H9 (cell line): ENCODE results near the gene UNC5B. TPM values are rescaled to one million over a fixed set of nuclear protein-coding genes. Genes with fewer than 3 reads are reported as not detected.

Experiments used
- DNase-seq: peaks from one replicate; pipeline ENCODE4 v3.0.0-alpha.2; 2017
- H2AFZ ChIP-seq: one replicate; pipeline ENCODE4 v1.6.1; 2013; ENCODE audit warnings: mild to moderate bottlenecking, low read length, control low read depth, moderate library complexity
- H2AK5ac ChIP-seq: 2 replicates; pipeline ENCODE4 v1.6.1; 2013; ENCODE audit warnings: low read length, control low read depth, mixed read lengths; ENCODE audit not compliant: insufficient read length
- H2BK120ac ChIP-seq: one replicate; pipeline ENCODE4 v1.6.1; 2013; ENCODE audit warnings: low read depth, mild to moderate bottlenecking, low read length, control low read depth, inconsistent platforms; ENCODE audit not compliant: poor library complexity, severe bottlenecking
- H2BK12ac ChIP-seq: 2 replicates; pipeline ENCODE4 v1.6.1; 2013; ENCODE audit warnings: low read length, control low read depth, mixed read lengths, low read depth; ENCODE audit not compliant: insufficient read length
- H2BK15ac ChIP-seq: 2 replicates; pipeline ENCODE4 v1.6.1; 2013; ENCODE audit warnings: low read depth, low read length, control low read depth
- H2BK20ac ChIP-seq: one replicate; pipeline ENCODE4 v1.6.1; 2013; ENCODE audit warnings: low read depth, mild to moderate bottlenecking, low read length, control low read depth, inconsistent platforms; ENCODE audit not compliant: poor library complexity, severe bottlenecking
- H2BK5ac ChIP-seq: 2 replicates; pipeline ENCODE4 v1.6.1; 2013; ENCODE audit warnings: low read length, control low read depth, mixed read lengths; ENCODE audit not compliant: insufficient read length
- H3K14ac ChIP-seq: 2 replicates; pipeline ENCODE4 v1.6.1; 2013; ENCODE audit warnings: low read length, control low read depth; ENCODE audit not compliant: insufficient read depth
- H3K18ac ChIP-seq: 2 replicates; pipeline ENCODE4 v1.6.1; 2013; ENCODE audit warnings: low read depth, mild to moderate bottlenecking, mixed read lengths, low read length, control low read depth; ENCODE audit not compliant: insufficient read length
- H3K23ac ChIP-seq: 2 replicates; pipeline ENCODE4 v1.6.1; 2013; ENCODE audit warnings: low read length, control low read depth, mixed read lengths, low read depth; ENCODE audit not compliant: insufficient read length
- H3K23me2 ChIP-seq: 2 replicates; pipeline ENCODE4 v1.6.1; 2013; ENCODE audit warnings: low read depth, mild to moderate bottlenecking, mixed read lengths, low read length, control low read depth; ENCODE audit not compliant: insufficient read length, poor library complexity, severe bottlenecking
- H3K27ac ChIP-seq: 2 replicates; pipeline ENCODE4 v1.5.1; 2013; ENCODE audit warnings: low read length, control low read depth, mixed read lengths, low read depth; ENCODE audit not compliant: insufficient read length
- H3K27me3 ChIP-seq: 2 replicates; pipeline ENCODE4 v1.6.1; 2013; ENCODE audit warnings: low read length, control low read depth, inconsistent platforms; ENCODE audit not compliant: insufficient read depth
- H3K4ac ChIP-seq: 2 replicates; pipeline ENCODE4 v1.6.1; 2013; ENCODE audit warnings: low read depth, mild to moderate bottlenecking, control low read depth, inconsistent platforms, low read length, moderate library complexity
- H3K4me1 ChIP-seq: 2 replicates; pipeline ENCODE4 v1.6.1; 2013; ENCODE audit warnings: low read length, control low read depth, inconsistent platforms; ENCODE audit not compliant: insufficient read depth
- H3K4me2 ChIP-seq: 2 replicates; pipeline ENCODE4 v1.6.1; 2013; ENCODE audit warnings: low read length, control low read depth, mixed read lengths; ENCODE audit not compliant: insufficient read length, insufficient read depth
- H3K56ac ChIP-seq: 2 replicates; pipeline ENCODE4 v1.6.1; 2013; ENCODE audit warnings: low read depth, mild to moderate bottlenecking, mixed read lengths, low read length, control low read depth; ENCODE audit not compliant: insufficient read length
- H3K79me1 ChIP-seq: 2 replicates; pipeline ENCODE4 v1.6.1; 2013; ENCODE audit warnings: low read depth, mild to moderate bottlenecking, moderate library complexity, low read length, control low read depth, inconsistent platforms; ENCODE audit not compliant: insufficient read depth, poor library complexity, severe bottlenecking
- H3K79me2 ChIP-seq: 2 replicates; pipeline ENCODE4 v1.6.1; 2013; ENCODE audit warnings: low read length, control low read depth, inconsistent platforms; ENCODE audit not compliant: insufficient read depth
- H3K9ac ChIP-seq: 2 replicates; pipeline ENCODE4 v1.6.1; 2013; ENCODE audit warnings: low read length, control low read depth, mixed read lengths; ENCODE audit not compliant: insufficient read length; ENCODE audit errors: extremely low read depth
- H3K9me3 ChIP-seq: one replicate; pipeline ENCODE4 v1.6.1; 2013; ENCODE audit warnings: low read depth, low read length, inconsistent platforms; ENCODE audit not compliant: control insufficient read depth
- H3T11ph ChIP-seq: one replicate; pipeline ENCODE4 v1.6.1; 2013; ENCODE audit warnings: mild to moderate bottlenecking, low read length, control low read depth, inconsistent platforms
- H4K20me1 ChIP-seq: one replicate; pipeline ENCODE4 v1.6.1; 2013; ENCODE audit not compliant: control insufficient read depth, insufficient read length, insufficient read depth
- H4K5ac ChIP-seq: 2 replicates; pipeline ENCODE4 v1.6.1; 2013; ENCODE audit warnings: low read depth, mild to moderate bottlenecking, mixed read lengths, low read length, control low read depth; ENCODE audit not compliant: insufficient read length
- H4K8ac ChIP-seq: replicated peaks from 2 replicates; pipeline ENCODE4 v1.6.1; 2013; ENCODE audit warnings: low read length, control low read depth, mixed read lengths, low read depth; ENCODE audit not compliant: insufficient read length
- H4K91ac ChIP-seq: 2 replicates; pipeline ENCODE4 v1.6.1; 2013; ENCODE audit warnings: low read depth, mild to moderate bottlenecking, moderate library complexity, mixed read lengths, low read length, control low read depth; ENCODE audit not compliant: insufficient read length
- H3K27ac Mint-ChIP-seq, 3 experiments: 2 replicates in 2 of 3; 3 replicates in 1 of 3; pipeline ENCODE4 v1.8.0; 2020 to 2021; ENCODE audit warnings: mixed read lengths in 3 of 3, mild to moderate bottlenecking in 1 of 3, moderate library complexity in 1 of 3
- H3K27me3 Mint-ChIP-seq: 2 replicates; pipeline ENCODE4 v1.8.0; 2021; ENCODE audit warnings: low read depth, mild to moderate bottlenecking, moderate library complexity, mixed read lengths
- H3K36me3 Mint-ChIP-seq, 3 experiments: 2 replicates in 2 of 3; 3 replicates in 1 of 3; pipeline ENCODE4 v1.8.0; 2020 to 2021; ENCODE audit warnings: low read depth in 3 of 3, mixed read lengths in 3 of 3; ENCODE audit not compliant: insufficient read depth in 1 of 3
- H3K4me1 Mint-ChIP-seq, 2 experiments: 2 replicates each; pipeline ENCODE4 v1.8.0; 2020; ENCODE audit warnings: mixed read lengths in 2 of 2
- H3K4me3 Mint-ChIP-seq, 2 experiments: 2 replicates in 1 of 2; 3 replicates in 1 of 2; pipeline ENCODE4 v1.8.0; 2020 to 2021; ENCODE audit warnings: mild to moderate bottlenecking in 2 of 2, mixed read lengths in 2 of 2, moderate library complexity in 1 of 2
- H3K9me3 Mint-ChIP-seq, 2 experiments: 2 replicates in 1 of 2; 3 replicates in 1 of 2; pipeline ENCODE4 v1.8.0; 2020; ENCODE audit warnings: mild to moderate bottlenecking in 2 of 2, mixed read lengths in 2 of 2, moderate library complexity in 1 of 2
- whole genome bisulfite sequencing: extraction: QIAGEN DNeasy Blood & Tissue Kit; methylation state at CpG from one replicate; pipeline ENCODE4 v1.1.7; 2013; ENCODE audit warnings: missing lambda C conversion rate, low lambda C conversion rate, mixed read lengths; ENCODE audit not compliant: insufficient read length; ENCODE audit errors: extremely low coverage; 5-methylcytosine and 5-hydroxymethylcytosine counted together
- total RNA-seq: library from RNA; stranded (reverse); gene quantifications from 2 replicates; pipeline ENCODE4 v1.2.1, GENCODE V29; 2021
- TF ChIP-seq, protein P1 (sequence below): fragments of 200-600 bp; sonication (generic); conservative IDR thresholded peaks from 3 replicates; pipeline ENCODE4 v1.8.0; 2021; ENCODE audit warnings: antibody characterized with exemption, mild to moderate bottlenecking

UNC5B gene
- total RNA-seq, 1 experiment from 2014 or later, result 28.4 TPM

DNA sequence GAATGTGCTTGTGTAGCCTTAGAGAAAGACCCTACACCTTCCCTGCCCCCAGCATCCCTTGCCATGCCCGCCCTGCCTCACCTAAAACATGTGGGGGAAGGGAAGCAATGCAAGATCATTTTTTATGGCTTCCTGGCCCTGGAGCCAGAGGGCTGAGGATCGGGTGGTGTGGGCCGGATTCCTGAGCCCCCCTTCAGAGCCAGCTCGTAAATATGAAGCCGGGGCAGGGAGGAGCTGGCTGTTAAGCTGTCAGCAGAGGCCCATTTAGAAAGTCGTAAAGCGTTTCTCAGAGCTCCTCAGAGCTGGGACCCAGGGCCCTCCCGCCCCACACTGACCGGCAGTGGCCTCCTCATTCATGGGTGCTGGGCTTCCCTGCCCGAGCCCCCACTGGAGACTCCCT lies 23.9 kb downstream of the UNC5B start:
- Histone ChIP-seq H2AFZ (no peak overlapping the region), H3K18ac (no peak overlapping the region), H3K4ac (no peak overlapping the region), H2BK20ac (no peak overlapping the region), H3K23ac (no peak overlapping the region), H2BK12ac (no peak overlapping the region), H3K4me2 (no peak overlapping the region), H3K79me2 (no peaks in the 10 kb centered on the region), H4K91ac (no peak overlapping the region), H2BK120ac (no peak overlapping the region), H3K9me3 (no peaks in the 10 kb centered on the region), H2BK15ac (no peak overlapping the region), H3K27me3 (no peaks in the 10 kb centered on the region), H4K20me1 (no peaks in the 10 kb centered on the region), H3K23me2 (no peaks in the 10 kb centered on the region), H2AK5ac (no peak overlapping the region), H3K9ac (no peak overlapping the region), H3K14ac (no peak overlapping the region), H3K27ac (no peak overlapping the region), H2BK5ac (no peak overlapping the region), H4K5ac (no peak overlapping the region), H4K8ac (no peak overlapping the region), H3T11ph (no peak overlapping the region), H3K56ac (no peak overlapping the region), H3K79me1 (no peaks in the 10 kb centered on the region), H3K4me1 (peaks cover 6% of the 10 kb centered on the region)
- Mint-ChIP-seq H3K4me3 (no peak overlapping the region; a peak in 1 of 5 replicates), H3K9me3 (no peaks in the 10 kb centered on the region), H3K36me3 (no peaks in the 10 kb centered on the region), H3K27ac (peak overlapping the region in 1 of 3 experiments; percentile 50; a peak in 1 of 7 replicates), H3K4me1 (peaks cover 50 to 63% of the 10 kb centered on the region in 2 experiments), H3K27me3 (peaks cover 3% of the 10 kb centered on the region)
- TF ChIP-seq, protein P1, sequence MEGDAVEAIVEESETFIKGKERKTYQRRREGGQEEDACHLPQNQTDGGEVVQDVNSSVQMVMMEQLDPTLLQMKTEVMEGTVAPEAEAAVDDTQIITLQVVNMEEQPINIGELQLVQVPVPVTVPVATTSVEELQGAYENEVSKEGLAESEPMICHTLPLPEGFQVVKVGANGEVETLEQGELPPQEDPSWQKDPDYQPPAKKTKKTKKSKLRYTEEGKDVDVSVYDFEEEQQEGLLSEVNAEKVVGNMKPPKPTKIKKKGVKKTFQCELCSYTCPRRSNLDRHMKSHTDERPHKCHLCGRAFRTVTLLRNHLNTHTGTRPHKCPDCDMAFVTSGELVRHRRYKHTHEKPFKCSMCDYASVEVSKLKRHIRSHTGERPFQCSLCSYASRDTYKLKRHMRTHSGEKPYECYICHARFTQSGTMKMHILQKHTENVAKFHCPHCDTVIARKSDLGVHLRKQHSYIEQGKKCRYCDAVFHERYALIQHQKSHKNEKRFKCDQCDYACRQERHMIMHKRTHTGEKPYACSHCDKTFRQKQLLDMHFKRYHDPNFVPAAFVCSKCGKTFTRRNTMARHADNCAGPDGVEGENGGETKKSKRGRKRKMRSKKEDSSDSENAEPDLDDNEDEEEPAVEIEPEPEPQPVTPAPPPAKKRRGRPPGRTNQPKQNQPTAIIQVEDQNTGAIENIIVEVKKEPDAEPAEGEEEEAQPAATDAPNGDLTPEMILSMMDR, result no peak
- DNase-seq, result no peak
- WGBS, result no CpG with 5 or more reads among the region's 10 CpGs
